H1 (cell line): ENCODE measurements around the gene KIF13A. TPM values are rescaled to one million over a fixed set of nuclear protein-coding genes. Genes with fewer than 3 reads are reported as not detected.

Source experiments
- CBX5 ChIP-seq: fragments of 300-800, 300-1000 bp; sonication (generic); IDR thresholded peaks from 2 replicates; pipeline ENCODE4 v1.7.1; 2016; ENCODE audit warnings: antibody characterized with exemption, low read length, low read depth
- polyA plus RNA-seq, 7 experiments: library from polyadenylated mRNA; depleted of rRNA in 3 of 7; stranded (reverse) in 5 of 7; unstranded in 2 of 7; fragments of >200 nt in 5 of 7; fragments of 200-250 nt in 2 of 7; gene quantifications; 1 replicate in 5 of 7; 2 replicates in 1 of 7; 4 replicates in 1 of 7; pipeline versions ENCODE4 v1.2.1 to v1.2.3, GENCODE V29; 2011 to 2013; ENCODE audit warnings: missing spikeins in 2 of 7, mixed read lengths in 2 of 7
- total RNA-seq: library from RNA; stranded (reverse); fragmentation: NEBNext Ultra II Directional; extraction: Animal tissue kit (Norgen Biotek cat#: 25700); gene quantifications from 2 replicates; pipeline ENCODE4 v1.2.1, GENCODE V29; 2021
- TF ChIP-seq, protein P1 (sequence below): fragments of 300-600 bp; sonication (generic); IDR thresholded peaks from 2 replicates; pipeline ENCODE4 v1.7.1; 2012; ENCODE audit warnings: low read length, moderate library complexity, mild to moderate bottlenecking, inconsistent platforms; ENCODE audit not compliant: insufficient replicate concordance

KIF13A gene
- total and polyA plus RNA-seq, 2 of the 8 experiments (the other 6 are each of a cell fraction or from before 2014, with no cell fraction given), result 14.7 to 40.8 TPM

GRCh38 chr6:17719323-17720041 is 268.0 kb downstream of the KIF13A start (continued):
- TF ChIP-seq, protein P1, sequence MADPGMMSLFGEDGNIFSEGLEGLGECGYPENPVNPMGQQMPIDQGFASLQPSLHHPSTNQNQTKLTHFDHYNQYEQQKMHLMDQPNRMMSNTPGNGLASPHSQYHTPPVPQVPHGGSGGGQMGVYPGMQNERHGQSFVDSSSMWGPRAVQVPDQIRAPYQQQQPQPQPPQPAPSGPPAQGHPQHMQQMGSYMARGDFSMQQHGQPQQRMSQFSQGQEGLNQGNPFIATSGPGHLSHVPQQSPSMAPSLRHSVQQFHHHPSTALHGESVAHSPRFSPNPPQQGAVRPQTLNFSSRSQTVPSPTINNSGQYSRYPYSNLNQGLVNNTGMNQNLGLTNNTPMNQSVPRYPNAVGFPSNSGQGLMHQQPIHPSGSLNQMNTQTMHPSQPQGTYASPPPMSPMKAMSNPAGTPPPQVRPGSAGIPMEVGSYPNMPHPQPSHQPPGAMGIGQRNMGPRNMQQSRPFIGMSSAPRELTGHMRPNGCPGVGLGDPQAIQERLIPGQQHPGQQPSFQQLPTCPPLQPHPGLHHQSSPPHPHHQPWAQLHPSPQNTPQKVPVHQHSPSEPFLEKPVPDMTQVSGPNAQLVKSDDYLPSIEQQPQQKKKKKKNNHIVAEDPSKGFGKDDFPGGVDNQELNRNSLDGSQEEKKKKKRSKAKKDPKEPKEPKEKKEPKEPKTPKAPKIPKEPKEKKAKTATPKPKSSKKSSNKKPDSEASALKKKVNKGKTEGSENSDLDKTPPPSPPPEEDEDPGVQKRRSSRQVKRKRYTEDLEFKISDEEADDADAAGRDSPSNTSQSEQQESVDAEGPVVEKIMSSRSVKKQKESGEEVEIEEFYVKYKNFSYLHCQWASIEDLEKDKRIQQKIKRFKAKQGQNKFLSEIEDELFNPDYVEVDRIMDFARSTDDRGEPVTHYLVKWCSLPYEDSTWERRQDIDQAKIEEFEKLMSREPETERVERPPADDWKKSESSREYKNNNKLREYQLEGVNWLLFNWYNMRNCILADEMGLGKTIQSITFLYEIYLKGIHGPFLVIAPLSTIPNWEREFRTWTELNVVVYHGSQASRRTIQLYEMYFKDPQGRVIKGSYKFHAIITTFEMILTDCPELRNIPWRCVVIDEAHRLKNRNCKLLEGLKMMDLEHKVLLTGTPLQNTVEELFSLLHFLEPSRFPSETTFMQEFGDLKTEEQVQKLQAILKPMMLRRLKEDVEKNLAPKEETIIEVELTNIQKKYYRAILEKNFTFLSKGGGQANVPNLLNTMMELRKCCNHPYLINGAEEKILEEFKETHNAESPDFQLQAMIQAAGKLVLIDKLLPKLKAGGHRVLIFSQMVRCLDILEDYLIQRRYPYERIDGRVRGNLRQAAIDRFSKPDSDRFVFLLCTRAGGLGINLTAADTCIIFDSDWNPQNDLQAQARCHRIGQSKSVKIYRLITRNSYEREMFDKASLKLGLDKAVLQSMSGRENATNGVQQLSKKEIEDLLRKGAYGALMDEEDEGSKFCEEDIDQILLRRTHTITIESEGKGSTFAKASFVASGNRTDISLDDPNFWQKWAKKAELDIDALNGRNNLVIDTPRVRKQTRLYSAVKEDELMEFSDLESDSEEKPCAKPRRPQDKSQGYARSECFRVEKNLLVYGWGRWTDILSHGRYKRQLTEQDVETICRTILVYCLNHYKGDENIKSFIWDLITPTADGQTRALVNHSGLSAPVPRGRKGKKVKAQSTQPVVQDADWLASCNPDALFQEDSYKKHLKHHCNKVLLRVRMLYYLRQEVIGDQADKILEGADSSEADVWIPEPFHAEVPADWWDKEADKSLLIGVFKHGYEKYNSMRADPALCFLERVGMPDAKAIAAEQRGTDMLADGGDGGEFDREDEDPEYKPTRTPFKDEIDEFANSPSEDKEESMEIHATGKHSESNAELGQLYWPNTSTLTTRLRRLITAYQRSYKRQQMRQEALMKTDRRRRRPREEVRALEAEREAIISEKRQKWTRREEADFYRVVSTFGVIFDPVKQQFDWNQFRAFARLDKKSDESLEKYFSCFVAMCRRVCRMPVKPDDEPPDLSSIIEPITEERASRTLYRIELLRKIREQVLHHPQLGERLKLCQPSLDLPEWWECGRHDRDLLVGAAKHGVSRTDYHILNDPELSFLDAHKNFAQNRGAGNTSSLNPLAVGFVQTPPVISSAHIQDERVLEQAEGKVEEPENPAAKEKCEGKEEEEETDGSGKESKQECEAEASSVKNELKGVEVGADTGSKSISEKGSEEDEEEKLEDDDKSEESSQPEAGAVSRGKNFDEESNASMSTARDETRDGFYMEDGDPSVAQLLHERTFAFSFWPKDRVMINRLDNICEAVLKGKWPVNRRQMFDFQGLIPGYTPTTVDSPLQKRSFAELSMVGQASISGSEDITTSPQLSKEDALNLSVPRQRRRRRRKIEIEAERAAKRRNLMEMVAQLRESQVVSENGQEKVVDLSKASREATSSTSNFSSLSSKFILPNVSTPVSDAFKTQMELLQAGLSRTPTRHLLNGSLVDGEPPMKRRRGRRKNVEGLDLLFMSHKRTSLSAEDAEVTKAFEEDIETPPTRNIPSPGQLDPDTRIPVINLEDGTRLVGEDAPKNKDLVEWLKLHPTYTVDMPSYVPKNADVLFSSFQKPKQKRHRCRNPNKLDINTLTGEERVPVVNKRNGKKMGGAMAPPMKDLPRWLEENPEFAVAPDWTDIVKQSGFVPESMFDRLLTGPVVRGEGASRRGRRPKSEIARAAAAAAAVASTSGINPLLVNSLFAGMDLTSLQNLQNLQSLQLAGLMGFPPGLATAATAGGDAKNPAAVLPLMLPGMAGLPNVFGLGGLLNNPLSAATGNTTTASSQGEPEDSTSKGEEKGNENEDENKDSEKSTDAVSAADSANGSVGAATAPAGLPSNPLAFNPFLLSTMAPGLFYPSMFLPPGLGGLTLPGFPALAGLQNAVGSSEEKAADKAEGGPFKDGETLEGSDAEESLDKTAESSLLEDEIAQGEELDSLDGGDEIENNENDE, result no peak
- TF ChIP-seq CBX5, result no peak
